Bone marrow (tissue), 2 donors: Measurements from ENCODE around the gene DAZAP2.

Experiments used
- DNase-seq, 2 donors: peaks; one replicate each; lab custom pipeline; 2025; lab: John Stamatoyannopoulos, UW

DAZAP2 gene

DNA sequence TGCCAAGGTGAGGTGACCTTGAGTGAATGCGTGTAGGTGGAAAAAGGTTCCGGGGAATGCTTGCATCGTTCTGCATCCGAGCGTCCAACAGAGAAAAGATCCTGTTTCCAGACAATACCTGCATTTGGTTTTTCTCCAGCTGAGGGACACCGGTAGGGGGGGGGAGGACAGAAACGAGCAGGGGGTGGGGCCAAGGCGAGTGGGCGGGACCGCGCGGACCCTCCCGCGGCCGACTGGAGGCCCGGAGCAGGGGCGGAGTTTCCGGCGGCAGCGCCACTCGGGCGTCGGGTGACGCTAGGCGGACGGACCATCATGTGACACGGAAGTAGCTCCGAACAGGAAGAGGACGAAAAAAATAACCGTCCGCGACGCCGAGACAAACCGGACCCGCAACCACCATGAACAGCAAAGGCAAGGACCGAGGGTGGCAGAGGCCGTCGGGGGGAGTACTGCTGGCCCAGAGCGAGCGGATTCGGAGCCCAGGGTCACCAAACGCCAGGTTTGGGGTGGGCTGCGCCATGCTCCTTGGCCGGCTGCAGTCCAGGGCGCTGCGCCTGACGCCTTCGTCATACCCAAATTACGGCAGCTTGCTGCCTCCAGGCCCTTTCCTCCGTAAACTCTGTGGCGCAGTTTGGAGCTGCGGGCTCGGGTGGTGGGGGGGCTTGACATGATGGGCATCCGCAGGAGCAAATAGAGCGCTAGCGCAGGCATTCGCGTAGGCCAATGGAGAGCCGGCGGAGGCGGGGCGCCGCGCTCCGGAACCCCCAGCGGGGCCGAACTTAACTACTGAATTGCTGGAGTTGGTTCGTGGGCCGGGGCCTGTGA lies at the start of gene DAZAP2:
Gene DAZAP2, plus strand, starts transcription at position 317 of the 825 bp plus-strand sequence. Its CDS starts 82 bp downstream, at position 399.
- DNase-seq: peak; percentile 87 to 89

- no peak for DNase-seq
These were observed 48.8 kb upstream of the DAZAP2 start for GRCh38 chr12:51189790-51190355.

GRCh38 chr12:51190820-51191219 lies 47.8 kb upstream of the DAZAP2 start:
- DNase-seq: no peak

GRCh38 chr12:51191516-51192283 lies 46.9 kb upstream of the DAZAP2 start:
- DNase-seq: no peak

GRCh38 chr12:51192284-51192671 lies 46.3 kb upstream of the DAZAP2 start:
- no peak for DNase-seq

GRCh38 chr12:51195841-51196240 lies 42.8 kb upstream of the DAZAP2 start:
- no peak for DNase-seq

- no peak for DNase-seq
These were observed 42.1 kb upstream of the DAZAP2 start for GRCh38 chr12:51196547-51196946.

DNA sequence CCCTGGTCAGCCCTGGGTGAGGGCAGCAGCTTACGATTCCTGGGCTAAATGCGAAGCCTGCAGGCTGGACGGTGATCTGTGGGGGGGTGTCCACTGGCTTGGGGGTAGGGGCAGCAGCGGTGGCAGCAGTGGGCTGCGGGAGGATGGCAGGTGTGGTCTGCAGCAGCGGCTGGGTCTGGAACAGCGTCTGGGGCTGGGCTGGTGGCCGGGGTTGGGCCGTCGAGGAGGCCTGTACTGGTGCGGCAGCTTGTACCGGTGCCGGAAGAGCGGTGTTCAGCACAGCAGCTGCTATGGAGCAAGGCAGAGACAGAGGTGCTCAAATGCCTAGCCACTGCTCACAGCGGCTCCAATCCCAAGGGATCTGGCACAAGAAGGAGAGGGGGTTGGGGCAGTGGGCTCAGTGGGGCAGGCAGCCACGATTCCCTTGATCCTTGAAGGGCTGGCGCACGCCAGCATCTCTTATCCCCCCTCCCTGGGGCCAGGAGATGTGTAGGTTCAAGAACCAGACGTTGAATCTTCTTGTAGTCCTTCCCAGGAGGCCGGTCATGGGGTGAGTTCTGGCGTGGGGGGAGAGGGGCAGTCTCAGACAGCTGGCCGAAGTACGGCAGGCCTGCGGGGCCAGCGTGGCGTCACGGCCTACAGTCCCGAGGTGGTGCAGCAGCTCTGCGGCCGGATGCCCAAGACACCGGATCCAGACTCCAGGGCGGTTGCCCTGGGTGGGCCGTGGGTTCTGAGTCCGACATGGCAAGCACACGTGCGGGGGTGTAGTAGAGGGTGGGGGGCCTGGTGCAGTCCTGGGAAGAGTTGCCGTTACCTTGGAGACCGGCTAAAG lies 40.7 kb upstream of the DAZAP2 start:
- DNase-seq: no peak

GRCh38 chr12:51198568-51199365 lies 39.9 kb upstream of the DAZAP2 start:
- DNase-seq: no peak

DNA sequence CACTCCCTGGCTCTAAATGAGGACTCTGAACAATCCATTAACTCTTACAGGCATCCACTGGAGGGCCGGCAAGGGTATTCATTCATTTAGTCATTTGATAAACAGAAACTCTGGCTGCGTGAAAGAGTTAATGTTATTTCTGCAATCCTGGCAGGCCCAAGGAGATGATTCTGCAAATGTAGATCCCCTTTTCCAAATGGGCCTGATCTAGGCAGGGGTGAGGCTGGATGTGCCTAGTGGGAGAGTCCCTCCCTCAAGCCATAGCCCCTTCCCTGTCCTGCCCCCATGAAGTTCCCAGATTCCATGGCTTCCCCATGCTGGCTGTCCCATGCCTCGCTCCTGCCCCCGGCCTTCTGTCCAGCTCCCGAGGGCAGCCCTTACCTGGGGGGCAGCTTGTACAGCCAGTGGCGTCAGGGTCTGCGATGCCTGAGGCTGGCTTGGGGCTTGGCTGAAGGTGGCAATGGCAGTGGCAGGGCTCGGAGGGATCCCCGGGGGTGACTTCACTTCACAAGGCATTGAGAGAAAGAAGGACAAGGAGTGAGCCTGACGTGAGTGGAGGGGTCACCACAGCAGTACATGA lies 39.2 kb upstream of the DAZAP2 start:
- no peak for DNase-seq

- no peak for DNase-seq
These were observed 38.5 kb upstream of the DAZAP2 start for GRCh38 chr12:51200156-51200555.

GRCh38 chr12:51200806-51201205 lies 37.8 kb upstream of the DAZAP2 start:
- DNase-seq: no peak

- no peak for DNase-seq
These were observed 35.9 kb upstream of the DAZAP2 start for GRCh38 chr12:51202718-51203117.

DNA sequence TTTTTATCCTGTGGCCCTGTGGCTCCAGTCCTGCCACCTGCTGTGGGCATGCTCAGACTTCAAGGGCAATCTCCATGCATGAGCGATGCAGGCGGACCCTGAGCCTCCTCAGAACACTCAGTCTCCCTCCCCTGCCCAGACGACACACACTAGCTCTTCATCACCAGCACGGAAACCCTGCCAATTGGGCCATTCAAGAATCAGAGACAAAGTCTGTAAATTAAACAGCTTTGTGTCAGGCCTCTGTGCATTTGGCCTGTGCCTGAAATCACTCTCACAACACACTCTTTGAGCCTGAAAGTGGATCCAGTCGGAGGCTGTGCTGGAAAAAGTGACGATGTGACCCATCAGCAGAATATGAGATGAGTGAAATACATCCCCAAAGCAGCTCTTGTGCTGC lies 33.3 kb upstream of the DAZAP2 start:
- DNase-seq: no peak

DNA sequence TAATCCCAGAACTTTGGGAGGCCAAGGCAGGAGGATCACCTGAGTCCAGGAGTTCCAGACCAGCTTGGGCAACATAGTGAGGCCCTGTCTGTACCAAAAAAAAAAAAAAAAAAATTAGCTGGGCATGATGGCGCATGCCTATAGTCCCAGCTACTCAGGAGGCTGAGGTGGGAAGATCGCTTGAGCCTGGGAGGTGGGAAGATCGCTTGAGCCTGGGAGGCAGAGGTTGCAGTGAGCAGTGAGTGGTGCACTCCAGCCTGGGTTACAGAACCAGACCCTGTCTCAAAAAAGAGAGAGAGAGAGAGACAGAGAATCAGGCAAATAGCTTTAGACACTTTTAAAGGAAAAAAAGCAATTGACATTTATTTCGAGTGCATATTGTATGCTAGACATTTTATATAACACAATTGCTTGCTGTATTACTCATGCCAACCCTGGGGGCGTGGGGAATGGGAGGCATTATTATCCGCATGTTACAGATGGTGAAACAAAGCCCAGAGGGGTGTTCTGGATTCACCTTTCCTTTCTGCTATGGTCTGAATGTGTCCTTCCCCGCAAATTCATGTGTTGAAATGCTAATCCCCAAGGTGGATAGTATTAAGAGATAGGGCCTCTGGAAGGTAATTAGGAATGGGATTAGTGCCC lies 30.5 kb upstream of the DAZAP2 start:
- no peak for DNase-seq

- DNase-seq: no peak
These were observed 29.4 kb upstream of the DAZAP2 start for GRCh38 chr12:51209259-51209658.

DNA sequence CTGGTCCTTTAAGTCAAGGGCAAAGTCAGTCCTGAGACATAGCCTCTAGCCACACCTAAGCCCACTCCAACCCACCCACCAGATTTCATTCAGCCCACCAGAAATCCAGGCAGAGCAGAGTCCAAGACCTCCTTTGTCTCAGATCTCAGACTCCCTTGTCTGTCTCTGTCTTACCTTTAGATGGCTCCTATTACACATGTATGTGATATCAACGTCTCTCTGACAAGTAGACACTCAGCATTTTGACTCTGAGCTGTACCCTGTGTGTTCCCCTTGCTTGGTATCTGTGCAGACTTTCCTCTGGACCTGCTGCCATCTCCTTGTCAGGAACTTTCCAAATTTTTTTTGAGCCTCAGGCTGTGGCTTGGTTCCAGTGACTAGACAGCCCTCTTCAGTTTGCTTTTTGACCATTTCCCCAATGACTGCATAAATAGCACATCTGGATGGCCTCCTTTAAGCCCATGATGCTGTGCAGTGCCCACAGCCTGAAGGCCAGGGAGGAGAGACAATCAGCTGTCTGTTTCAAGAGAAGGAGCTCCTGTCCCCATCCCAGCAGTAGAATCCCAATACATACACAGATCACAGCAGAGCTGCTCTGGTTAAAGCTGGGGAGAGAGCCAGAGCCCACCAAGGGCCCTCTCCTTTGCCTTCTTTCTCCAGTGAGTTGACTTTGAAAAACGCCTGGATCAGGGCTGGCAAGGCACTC lies 27.8 kb upstream of the DAZAP2 start:
- no peak for DNase-seq

GRCh38 chr12:51214895-51215294 lies 23.7 kb upstream of the DAZAP2 start:
- DNase-seq: peak in 1 of 2 donors; percentile 2

DNA sequence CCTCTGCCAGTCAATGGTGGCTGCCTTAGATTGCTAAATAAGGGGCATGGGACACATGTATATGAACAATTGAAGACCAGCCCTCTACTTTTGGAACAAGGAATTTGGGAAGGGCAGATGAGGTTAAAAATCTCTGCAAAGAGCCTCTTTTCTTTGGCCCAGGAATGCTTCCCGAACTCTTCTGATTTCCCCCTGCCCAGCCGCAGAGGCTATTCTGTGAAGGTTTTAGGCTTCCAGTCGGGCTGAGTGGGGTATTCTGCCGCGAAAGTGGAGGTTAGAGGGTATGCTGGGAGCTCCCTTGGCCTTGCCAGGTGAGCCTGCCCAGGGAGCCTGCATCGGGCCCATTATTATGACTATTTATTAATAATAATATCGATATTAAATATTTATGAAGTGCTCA lies 22.0 kb upstream of the DAZAP2 start:
- no peak for DNase-seq
